Spinal cord (tissue), 10 donors: Measurements from ENCODE around the gene VANGL2. TPM values are rescaled to one million over a fixed set of nuclear protein-coding genes. Genes with fewer than 3 reads are reported as not detected.

Experiments used
- DNase-seq, 6 donors: peaks; one replicate each; pipeline versions ENCODE4 v3.0.0 to v3.0.0-alpha.2; 2013 to 2015; ENCODE audit warnings: low spot score in 6 of 6, low read depth in 4 of 6
- H3K27ac ChIP-seq: one replicate; pipeline ENCODE4 v1.5.1; 2013; ENCODE audit warnings: low read depth, low read length, control low read depth
- H3K27me3 ChIP-seq: one replicate; pipeline ENCODE4 v1.6.1; 2013; ENCODE audit warnings: low read length; ENCODE audit not compliant: control insufficient read depth, insufficient read depth
- H3K36me3 ChIP-seq: one replicate; pipeline ENCODE4 v1.6.1; 2013; ENCODE audit warnings: low read length; ENCODE audit not compliant: control insufficient read depth, insufficient read depth
- H3K4me1 ChIP-seq: one replicate; pipeline ENCODE4 v1.6.1; 2013; ENCODE audit warnings: low read length; ENCODE audit not compliant: control insufficient read depth, insufficient read depth
- H3K4me3 ChIP-seq: one replicate; pipeline ENCODE4 v1.5.1; 2013; ENCODE audit warnings: low read depth, low read length, control low read depth
- H3K9me3 ChIP-seq: one replicate; pipeline ENCODE4 v1.6.1; 2013; ENCODE audit warnings: low read length; ENCODE audit not compliant: control insufficient read depth, insufficient read depth
- WGBS: methylation state at CpG from one replicate; pipeline ENCODE4 v1.1.5; 2013; ENCODE audit warnings: missing lambda C conversion rate; ENCODE audit not compliant: insufficient coverage; 5-methylcytosine and 5-hydroxymethylcytosine counted together
- long read RNA-seq, 4 donors: transcript quantifications; one replicate each; lab custom pipeline, GENCODE V29; 2026
- polyA plus RNA-seq, 2 donors: library from polyadenylated mRNA; unstranded; fragments of 120-200 nt; gene quantifications; one replicate each; pipeline ENCODE4 v1.2.1, GENCODE V29; 2013; ENCODE audit not compliant: insufficient read length in 2 of 2
- total RNA-seq, 2 donors: library from RNA; depleted of rRNA in 1 of 2; stranded (reverse); fragments of 120-200 nt in 1 of 2; fragments of >200 nt in 1 of 2; gene quantifications; one replicate each; pipeline versions ENCODE4 v1.2.3 to v1.2.4, GENCODE V29; 2013 to 2014
- donor health status: healthy.

Gene VANGL2
- total RNA-seq: 1 to 10 TPM; 8.7 to 9.1 TPM
- 10 to 100 TPM; 65.0 to 67.0 TPM for polyA plus RNA-seq
- long read RNA-seq, donor 1, full-length matches to known transcripts: 10 of 10 reads
- long read RNA-seq, donor 1, partial matches to known transcripts: 0 of 10 reads
- long read RNA-seq, donor 1, other reads (novel, unspliced or antisense): 0 of 10 reads
- long read RNA-seq, donor 2, full-length matches to known transcripts: 2 of 2 reads
- long read RNA-seq, donor 2, partial matches to known transcripts: 0 of 2 reads
- long read RNA-seq, donor 2, other reads (novel, unspliced or antisense): 0 of 2 reads
- long read RNA-seq, donor 3, full-length matches to known transcripts: 5 of 39 reads
- long read RNA-seq, donor 3, partial matches to known transcripts: 34 of 39 reads
- long read RNA-seq, donor 3, other reads (novel, unspliced or antisense): 0 of 39 reads
- long read RNA-seq, donor 4, full-length matches to known transcripts: 3 of 20 reads
- long read RNA-seq, donor 4, partial matches to known transcripts: 17 of 20 reads
- long read RNA-seq, donor 4, other reads (novel, unspliced or antisense): 0 of 20 reads

DNA sequence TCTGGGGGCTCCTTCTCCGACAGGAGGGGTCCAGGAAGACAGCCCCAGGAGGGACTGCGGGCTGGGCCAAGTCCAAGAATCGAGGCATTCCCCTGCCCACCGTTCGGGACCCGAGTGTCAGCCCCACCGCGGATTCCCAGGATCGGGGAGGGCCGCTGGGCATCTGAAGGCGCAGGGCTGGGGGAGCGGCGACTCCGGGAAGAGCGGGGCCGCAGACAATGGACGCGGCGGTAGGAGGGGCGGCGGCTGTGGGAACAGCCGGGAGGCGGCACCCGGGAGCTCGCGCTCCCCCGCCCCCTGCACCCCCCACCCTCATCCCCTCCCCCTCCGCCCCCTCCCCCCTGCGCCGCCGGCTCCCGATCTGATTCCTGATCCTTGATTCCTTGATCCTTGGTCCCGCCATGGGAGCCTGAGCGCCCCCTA lies at the start of gene VANGL2:
TSS of gene VANGL2 (plus strand) at position 342 of the 423 bp plus-strand sequence. CDS start 15,274 bp downstream, outside the sequence.
- peak within 1 kb of the TSS; percentile 76 for H3K4me3 ChIP-seq
- no peaks in the 10 kb centered on the region for H3K36me3 ChIP-seq
- H3K27me3 ChIP-seq: no peaks in the 10 kb centered on the region
- under 1% methylated on average over 11 of the region's 34 CpGs for WGBS
- DNase-seq: peak; percentile 76 to 97 (median 84)
- H3K27ac ChIP-seq: peak within 1 kb of the TSS; percentile 82
- H3K4me1 ChIP-seq: peaks cover 32% of the 10 kb centered on the region
- H3K9me3 ChIP-seq: no peaks in the 10 kb centered on the region

DNA sequence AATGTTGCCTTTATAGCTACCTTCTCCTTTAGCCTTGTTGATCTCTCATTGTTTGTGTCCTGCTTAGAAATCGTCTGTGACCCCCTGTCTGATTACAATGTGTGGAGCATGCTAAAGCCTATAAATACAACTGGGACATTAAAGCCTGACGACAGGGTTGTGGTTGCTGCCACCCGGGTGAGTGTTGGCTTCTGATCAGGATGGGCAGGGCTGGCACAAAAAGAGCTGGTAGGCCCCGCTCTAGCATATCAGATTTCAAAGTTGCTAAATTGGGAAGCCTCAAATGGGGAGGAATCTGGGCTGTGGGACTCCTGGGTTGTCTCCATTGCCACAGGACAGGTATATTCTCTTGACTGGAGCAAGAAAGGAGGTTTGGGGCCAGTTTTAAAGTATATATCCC lies 48.7 kb upstream of the VANGL2 start:
- WGBS: 52% methylated on average over 4 of the region's 4 CpGs
- peaks cover 80% of the 10 kb centered on the region for H3K36me3 ChIP-seq

DNA sequence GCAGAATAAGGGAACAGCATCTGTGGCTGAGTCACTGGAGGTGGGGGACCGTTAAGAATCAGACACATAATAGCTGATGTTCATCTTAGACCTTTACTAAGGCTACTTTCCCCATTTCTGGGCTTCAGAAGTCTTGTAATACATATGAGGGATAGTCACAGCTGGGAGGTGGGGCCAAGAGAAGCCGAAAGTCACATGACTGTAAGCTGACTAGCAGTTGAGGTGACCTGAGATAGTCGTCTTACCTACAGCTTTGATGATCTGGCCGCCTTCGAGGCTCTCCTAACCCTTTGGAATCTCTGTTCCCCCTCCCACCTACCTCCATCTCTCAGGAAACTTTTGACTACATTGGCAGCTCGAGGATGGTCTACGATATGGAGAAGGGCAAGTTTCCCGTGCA lies 47.8 kb upstream of the VANGL2 start:
- 97% methylated on average over 4 of the region's 8 CpGs for WGBS
- H3K4me1 ChIP-seq: no peaks in the 10 kb centered on the region
- DNase-seq: no peak
- no peak overlapping the region for H3K27ac ChIP-seq
- no peaks in the 10 kb centered on the region for H3K27me3 ChIP-seq
- no peak overlapping the region for H3K4me3 ChIP-seq
- no peaks in the 10 kb centered on the region for H3K9me3 ChIP-seq
- H3K36me3 ChIP-seq: peaks cover 80% of the 10 kb centered on the region

More for the DNA sequence above, 48.7 kb upstream of the VANGL2 start:
- H3K9me3 ChIP-seq: no peaks in the 10 kb centered on the region
- H3K27me3 ChIP-seq: no peaks in the 10 kb centered on the region
- no peak overlapping the region for H3K4me3 ChIP-seq
- no peaks in the 10 kb centered on the region for H3K4me1 ChIP-seq
- no peak for DNase-seq
- no peak overlapping the region for H3K27ac ChIP-seq

DNA sequence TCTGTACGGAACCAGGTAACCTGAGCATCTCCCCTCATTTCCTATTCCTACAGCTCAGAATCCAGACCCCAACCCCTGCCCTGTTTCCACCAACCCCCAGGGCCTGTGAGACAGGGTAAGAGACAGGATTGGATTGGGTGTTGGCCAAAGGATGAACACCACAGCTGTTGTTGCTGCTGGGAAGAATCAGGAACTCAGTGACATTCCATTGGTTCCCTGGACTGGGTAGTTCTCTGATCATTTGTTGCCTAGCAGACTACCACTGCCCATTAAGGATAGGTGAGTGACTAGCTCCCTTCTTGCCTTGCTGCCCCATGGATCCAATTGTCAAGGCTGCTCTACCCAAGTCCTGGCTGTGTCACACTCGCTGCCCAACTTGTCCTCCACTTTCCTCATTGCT lies 47.1 kb upstream of the VANGL2 start:
- DNase-seq: no peak
- H3K4me3 ChIP-seq: no peak overlapping the region

DNA sequence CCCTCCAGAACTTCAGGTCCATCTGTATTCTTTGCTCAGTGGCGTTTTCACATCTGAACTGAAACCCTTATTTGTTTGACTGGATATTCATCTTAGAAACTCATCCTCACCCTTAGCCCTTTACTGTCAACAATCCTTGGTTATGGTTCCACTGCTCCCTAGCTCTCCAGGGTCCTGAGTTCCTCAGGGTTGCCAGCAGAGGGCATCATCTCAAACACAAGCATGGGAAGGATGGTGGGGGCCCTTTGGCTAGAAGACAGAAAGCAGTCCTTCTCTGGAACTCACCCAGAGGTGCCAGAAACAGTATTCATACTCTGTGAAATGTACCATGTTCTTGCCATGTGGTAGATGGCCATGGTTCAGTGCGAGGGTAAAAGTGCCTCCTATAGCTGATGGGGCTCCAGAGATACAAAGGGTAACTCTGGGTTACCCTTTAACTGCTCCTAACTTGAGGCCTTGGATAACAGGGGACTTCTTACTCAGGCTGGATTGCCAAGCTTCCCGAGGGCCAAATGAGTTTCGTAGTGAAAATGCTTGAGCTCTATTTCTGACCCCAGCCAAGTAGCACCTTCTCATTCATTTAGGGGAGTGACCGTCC lies 45.9 kb upstream of the VANGL2 start:
- H3K9me3 ChIP-seq: no peaks in the 10 kb centered on the region
- H3K27me3 ChIP-seq: no peaks in the 10 kb centered on the region
- H3K27ac ChIP-seq: no peak overlapping the region
- peak in 2 of 6 donors; percentile 49 to 62 for DNase-seq
- peaks cover 74% of the 10 kb centered on the region for H3K36me3 ChIP-seq
- H3K4me1 ChIP-seq: no peaks in the 10 kb centered on the region
- 68% methylated on average over 4 of the region's 5 CpGs for WGBS
- no peak overlapping the region for H3K4me3 ChIP-seq

More for the DNA sequence above, 47.1 kb upstream of the VANGL2 start:
- 89% methylated on average over 1 of the region's 2 CpGs for WGBS
- peaks cover 77% of the 10 kb centered on the region for H3K36me3 ChIP-seq
- H3K9me3 ChIP-seq: no peaks in the 10 kb centered on the region
- no peaks in the 10 kb centered on the region for H3K27me3 ChIP-seq
- no peaks in the 10 kb centered on the region for H3K4me1 ChIP-seq
- H3K27ac ChIP-seq: no peak overlapping the region

DNA sequence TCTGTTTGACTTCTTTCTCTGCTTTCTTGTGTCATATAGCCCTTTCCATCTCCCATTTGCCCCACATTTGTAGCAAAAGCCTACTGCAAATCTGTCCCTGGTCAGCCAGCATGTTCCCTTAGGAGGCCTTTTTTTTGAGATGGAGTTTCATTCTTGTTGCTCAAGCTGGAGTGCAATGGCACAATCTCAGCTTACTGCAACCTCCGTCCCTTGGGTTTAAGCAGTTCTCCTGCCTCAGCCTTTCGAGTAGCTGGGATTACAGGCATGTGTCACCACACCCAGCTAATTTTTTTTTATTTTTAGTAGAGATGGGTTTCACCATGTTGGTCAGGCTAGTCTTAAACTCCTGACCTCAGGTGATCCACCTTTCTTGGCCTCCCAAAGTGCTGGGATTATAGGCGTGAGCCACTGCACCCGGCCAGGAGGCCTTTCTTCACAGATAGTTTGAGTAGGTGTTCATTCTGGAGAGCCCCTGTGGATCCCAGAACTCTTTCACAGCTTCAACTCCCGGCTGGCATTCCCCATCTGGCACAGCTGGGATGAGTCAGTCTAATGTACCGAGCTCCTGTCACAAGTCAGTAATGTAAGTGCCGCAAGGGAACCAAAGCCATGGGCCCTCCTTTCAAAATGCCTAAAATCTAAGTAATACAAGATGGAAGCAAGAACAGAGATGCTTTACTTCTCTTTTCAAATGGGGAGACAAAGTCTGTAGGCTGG lies 42.9 kb upstream of the VANGL2 start:
- H3K4me3 ChIP-seq: no peak overlapping the region
- 72% methylated on average over 3 of the region's 7 CpGs for WGBS
- peaks cover under 1% of the 10 kb centered on the region for H3K4me1 ChIP-seq
- DNase-seq: no peak
- no peaks in the 10 kb centered on the region for H3K27me3 ChIP-seq
- no peak overlapping the region for H3K27ac ChIP-seq
- H3K9me3 ChIP-seq: no peaks in the 10 kb centered on the region
- H3K36me3 ChIP-seq: peaks cover 59% of the 10 kb centered on the region

DNA sequence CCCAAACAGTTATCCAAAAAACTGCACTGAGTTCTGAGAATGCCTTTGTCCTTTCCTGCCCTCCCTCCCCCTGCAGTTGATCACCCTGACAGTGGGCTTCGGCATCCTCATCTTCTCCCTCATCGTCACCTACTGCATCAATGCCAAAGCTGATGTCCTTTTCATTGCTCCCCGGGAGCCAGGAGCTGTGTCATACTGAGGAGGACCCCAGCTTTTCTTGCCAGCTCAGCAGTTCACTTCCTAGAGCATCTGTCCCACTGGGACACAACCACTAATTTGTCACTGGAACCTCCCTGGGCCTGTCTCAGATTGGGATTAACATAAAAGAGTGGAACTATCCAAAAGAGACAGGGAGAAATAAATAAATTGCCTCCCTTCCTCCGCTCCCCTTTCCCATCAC lies 42.3 kb upstream of the VANGL2 start:
- Histone ChIP-seq H3K36me3 (peaks cover 53% of the 10 kb centered on the region), H3K4me1 (peaks cover 6% of the 10 kb centered on the region), H3K4me3 (no peak overlapping the region), H3K9me3 (no peaks in the 10 kb centered on the region), H3K27me3 (no peaks in the 10 kb centered on the region), H3K27ac (no peak overlapping the region)
- 71% methylated on average over 3 of the region's 4 CpGs for WGBS
- no peak for DNase-seq

DNA sequence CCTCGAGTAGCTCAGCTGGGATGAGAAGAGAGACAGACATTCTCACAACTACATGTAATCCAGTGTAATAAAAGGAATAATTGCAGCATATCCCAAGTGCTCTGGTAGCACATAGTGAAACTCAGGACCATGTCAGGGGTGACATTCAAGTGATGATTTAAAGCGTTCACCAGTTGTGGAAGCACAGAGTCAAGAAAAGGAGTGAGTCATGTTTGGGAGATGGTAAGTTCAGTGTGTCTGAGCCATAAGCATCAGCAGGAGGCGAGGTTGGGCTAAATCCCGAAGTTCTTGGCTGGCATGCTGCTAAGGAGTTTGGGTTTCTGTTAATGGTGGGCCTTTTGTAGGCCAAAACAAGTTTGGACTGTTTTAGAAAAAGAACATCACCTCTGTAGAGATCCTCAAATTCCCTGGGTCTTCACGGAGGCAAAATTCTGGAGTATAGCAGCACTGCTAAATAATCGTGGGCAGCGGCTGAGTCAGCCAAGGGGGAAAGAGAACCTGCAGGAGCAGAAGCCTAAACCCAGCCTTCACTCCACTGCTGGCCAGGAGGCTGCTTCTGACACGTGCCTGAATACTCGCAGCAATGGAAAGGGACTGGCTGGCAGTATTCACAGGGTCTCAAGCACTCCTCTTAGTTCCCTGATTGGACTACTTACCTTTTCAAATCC lies 40.7 kb upstream of the VANGL2 start:
- Histone ChIP-seq H3K4me3 (no peak overlapping the region), H3K9me3 (no peaks in the 10 kb centered on the region), H3K4me1 (peaks cover 8% of the 10 kb centered on the region), H3K36me3 (peaks cover 37% of the 10 kb centered on the region), H3K27me3 (no peaks in the 10 kb centered on the region), H3K27ac (no peak overlapping the region)
- DNase-seq: no peak
- WGBS: 89% methylated on average over 8 of the region's 9 CpGs

DNA sequence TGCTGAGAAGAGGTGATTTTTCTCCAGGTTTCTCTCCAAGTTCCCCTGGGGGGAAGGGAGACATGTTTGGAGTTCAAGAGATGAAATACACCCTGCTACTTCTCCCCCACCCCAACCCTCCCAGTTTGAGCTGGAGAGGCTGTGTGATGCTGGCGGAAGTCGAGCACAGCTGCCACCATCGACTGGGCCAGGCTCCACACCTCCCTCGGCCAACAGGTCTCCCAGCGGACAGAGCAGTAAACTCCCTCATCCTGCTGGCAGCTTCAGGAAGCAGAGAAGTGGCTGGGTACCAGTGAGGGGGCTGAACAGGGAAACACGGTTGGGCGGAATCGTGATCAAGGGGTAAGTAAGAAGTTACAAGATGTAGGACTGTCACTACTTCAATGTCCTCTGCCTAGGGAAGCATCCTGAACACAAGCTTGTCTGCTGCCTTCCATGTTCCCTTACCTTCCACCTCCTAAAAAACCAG lies 40.1 kb upstream of the VANGL2 start:
- no peak overlapping the region for H3K4me3 ChIP-seq
- no peak overlapping the region for H3K27ac ChIP-seq
- no peaks in the 10 kb centered on the region for H3K27me3 ChIP-seq
- WGBS: 84% methylated on average over 5 of the region's 8 CpGs
- peaks cover 8% of the 10 kb centered on the region for H3K4me1 ChIP-seq
- peaks cover 33% of the 10 kb centered on the region for H3K36me3 ChIP-seq
- no peaks in the 10 kb centered on the region for H3K9me3 ChIP-seq
- DNase-seq: no peak
